Peyer's patch (tissue), 4 donors: ENCODE results near the gene THUMPD3. TPM values are rescaled to one million over a fixed set of nuclear protein-coding genes. Genes with fewer than 3 reads are reported as not detected.

Source experiments
- DNase-seq, 3 donors: peaks; one replicate each; pipeline ENCODE4 v3.0.0-alpha.2; 2017 to 2019
- H3K27ac ChIP-seq, 4 donors: fragments of 200-600 bp; sonication (generic); one replicate each; pipeline ENCODE4 v1.5.1; 2016 to 2019
- H3K27me3 ChIP-seq, 2 donors: fragments of 200-600 bp; sonication (generic); one replicate each; pipeline ENCODE4 v1.5.1; 2019
- H3K36me3 ChIP-seq, 3 donors: fragments of 200-600 bp; sonication (generic); one replicate each; pipeline ENCODE4 v1.5.1; 2016 to 2019
- H3K4me1 ChIP-seq, 4 donors: fragments of 200-600 bp; sonication (generic); one replicate each; pipeline ENCODE4 v1.5.1; 2016 to 2019
- H3K4me3 ChIP-seq, 4 donors: fragments of 200-600 bp; sonication (generic); 1 replicate in 3 of 4; 2 replicates in 1 of 4; pipeline ENCODE4 v1.5.1; 2016 to 2019; ENCODE audit warnings: mild to moderate bottlenecking in 1 of 4
- H3K9me3 ChIP-seq, 4 donors: fragments of 200-600 bp; sonication (generic); one replicate each; pipeline ENCODE4 v1.5.1; 2016 to 2019; ENCODE audit warnings: mild to moderate bottlenecking in 1 of 4
- CTCF ChIP-seq, 6 experiments: fragments of 450-650 bp in 4 of 6; fragments of 200-600 bp in 2 of 6; sonication (generic) in 1 of 6; IDR thresholded peaks; one replicate each; pipeline ENCODE4 v1.5.1; 2017 to 2019; ENCODE audit warnings: antibody characterized with exemption in 6 of 6, mild to moderate bottlenecking in 3 of 6, moderate library complexity in 1 of 6
- POLR2A ChIP-seq, 2 donors: fragments of 450-650 bp; IDR thresholded peaks; one replicate each; pipeline ENCODE4 v1.5.1; 2017; ENCODE audit warnings: antibody characterized with exemption in 2 of 2, mild to moderate bottlenecking in 2 of 2, moderate library complexity in 2 of 2
- total RNA-seq, 4 donors: library from RNA; depleted of rRNA; stranded (reverse); fragments of >200 nt; gene quantifications; one replicate each; pipeline ENCODE4 v1.1.0, GENCODE V29; 2016

The THUMPD3 gene
- total RNA-seq, 4 donors from 2014 or later: 16.8 to 31.5 (median 22.7) TPM

GRCh38 chr3:9327578-9327977 lies 35.3 kb upstream of the THUMPD3 start:
- DNase-seq: no peak
- Histone ChIP-seq H3K4me1 (no peaks in the 10 kb centered on the region), H3K27ac (no peak overlapping the region), H3K36me3 (no peaks in the 10 kb centered on the region), H3K4me3 (no peak overlapping the region), H3K27me3 (no peaks in the 10 kb centered on the region), H3K9me3 (no peaks in the 10 kb centered on the region)
- TF ChIP-seq CTCF (IDR thresholded peaks at IDR 0.05) (no peak), POLR2A (IDR thresholded peaks at IDR 0.05) (no peak)

- no peak for DNase-seq
- Histone ChIP-seq H3K4me1 (no peaks in the 10 kb centered on the region), H3K9me3 (no peaks in the 10 kb centered on the region), H3K36me3 (no peaks in the 10 kb centered on the region), H3K4me3 (no peak overlapping the region), H3K27me3 (no peaks in the 10 kb centered on the region), H3K27ac (no peak overlapping the region)
- TF ChIP-seq POLR2A (IDR thresholded peaks at IDR 0.05) (no peak), CTCF (IDR thresholded peaks at IDR 0.05) (no peak)
These were observed 32.6 kb upstream of the THUMPD3 start for GRCh38 chr3:9330166-9330703.

- no peaks in the 10 kb centered on the region for H3K27me3 ChIP-seq
- no peaks in the 10 kb centered on the region for H3K36me3 ChIP-seq
- H3K9me3 ChIP-seq: no peaks in the 10 kb centered on the region
- H3K4me3 ChIP-seq: no peak overlapping the region
- H3K27ac ChIP-seq: no peak overlapping the region
- no peak for DNase-seq
- TF ChIP-seq CTCF (IDR thresholded peaks at IDR 0.05) (no peak), POLR2A (IDR thresholded peaks at IDR 0.05) (no peak)
- H3K4me1 ChIP-seq: no peaks in the 10 kb centered on the region
These were observed 31.7 kb upstream of the THUMPD3 start for GRCh38 chr3:9331171-9331570.

GRCh38 chr3:9332250-9333030 lies 30.4 kb upstream of the THUMPD3 start:
- Histone ChIP-seq H3K4me3 (no peak overlapping the region), H3K27me3 (no peaks in the 10 kb centered on the region), H3K36me3 (no peaks in the 10 kb centered on the region), H3K9me3 (no peaks in the 10 kb centered on the region), H3K4me1 (no peaks in the 10 kb centered on the region), H3K27ac (no peak overlapping the region)
- TF ChIP-seq POLR2A (IDR thresholded peaks at IDR 0.05) (no peak), CTCF (IDR thresholded peaks at IDR 0.05) (no peak)
- DNase-seq: no peak

- no peak overlapping the region for H3K4me3 ChIP-seq
- no peaks in the 10 kb centered on the region for H3K36me3 ChIP-seq
- peaks cover 0 to 24% (median 2%) of the 10 kb centered on the region in 4 donors for H3K4me1 ChIP-seq
- TF ChIP-seq POLR2A (IDR thresholded peaks at IDR 0.05) (no peak), CTCF (IDR thresholded peaks at IDR 0.05) (no peak)
- H3K27ac ChIP-seq: peak overlapping the region in 2 of 4 donors; percentile 43 to 75
- H3K27me3 ChIP-seq: no peaks in the 10 kb centered on the region
- no peak for DNase-seq
- H3K9me3 ChIP-seq: no peaks in the 10 kb centered on the region
These were observed 22.9 kb upstream of the THUMPD3 start for GRCh38 chr3:9339761-9340471.
